ENCODE measurements around the gene RXRA. TPM values are rescaled to one million over a fixed set of nuclear protein-coding genes. Genes with fewer than 3 reads are reported as not detected.

Gene RXRA
- total and polyA plus RNA-seq, 2 of the 13 experiments (the other 11 are each of a cell fraction or from before 2014, with no cell fraction given): 18.9 to 29.2 TPM

DNA sequence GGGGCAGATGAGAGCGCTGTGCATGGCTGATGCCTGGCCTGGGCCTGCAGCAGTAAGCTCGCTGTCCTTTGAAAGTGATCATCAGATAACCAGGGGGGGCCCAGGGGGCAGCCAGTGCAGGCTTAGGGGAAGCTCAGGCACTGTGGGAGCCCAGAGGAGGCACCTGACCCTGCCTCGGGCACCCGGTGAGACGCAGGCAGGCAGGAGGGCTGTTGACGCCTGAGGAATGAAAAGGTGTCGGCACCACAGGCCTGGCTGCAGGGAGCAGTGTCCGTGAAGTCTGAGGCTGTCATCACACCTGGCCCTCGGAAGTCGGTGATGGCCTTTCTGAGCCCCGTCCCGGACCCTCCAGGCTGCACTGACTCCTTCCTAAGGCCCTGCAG lies 84.6 kb downstream of the RXRA start:
- Histone ChIP-seq H3K4me2 (ENCODE audit: low read depth, low read length) (no peak overlapping the region), H3K9ac (ENCODE audit: insufficient read depth, low read depth, low read length) (no peak overlapping the region), H3K27ac (ENCODE audit: extremely low read length, insufficient read depth, low read length) (no peak overlapping the region), H3K9me3 (ENCODE audit: low read length) (no peaks in the 10 kb centered on the region), H3K4me1 (ENCODE audit: insufficient read depth, low read length) (no peaks in the 10 kb centered on the region), H3K79me2 (ENCODE audit: insufficient read depth, low read length) (no peaks in the 10 kb centered on the region), H3K36me3 (replicated peaks in 1 of 2; ENCODE audit: control insufficient read depth in 1 of 2, insufficient read depth in 2 of 2, low read length in 2 of 2) (peaks cover 13 to 36% of the 10 kb centered on the region in 2 experiments; a peak in 3 of 5 replicates), H4K20me1 (ENCODE audit: insufficient read depth, low read length) (peaks cover 12% of the 10 kb centered on the region; the same call in 1 of the 2 replicates), H3K27me3 (ENCODE audit: control insufficient read depth in 1 of 2, insufficient read depth in 2 of 2, low read length in 2 of 2) (no peaks in the 10 kb centered on the region), H3K4me3 (replicated peaks in 1 of 3; ENCODE audit: insufficient read depth in 1 of 3, low read depth in 2 of 3, low read length in 3 of 3) (no peak overlapping the region), H2AFZ (ENCODE audit: low read length) (no peak overlapping the region)
- no peak for DNase-seq (ENCODE audit: low spot score)
- ChIA-PET POLR2A (no interaction called here), CTCF (ENCODE audit: low intra/inter-chr PET ratio, low total read pairs) (no interaction called here)
- 100% methylated on average over 5 of the region's 12 CpGs for WGBS (ENCODE audit: low lambda C conversion rate)
- no peak for ATAC-seq
- no peak for FAIRE-seq
- intact Hi-C loops (cut with micrococcal nuclease; ENCODE audit: unreplicated experiment): no loop called here
- TF ChIP-seq, protein P1, sequence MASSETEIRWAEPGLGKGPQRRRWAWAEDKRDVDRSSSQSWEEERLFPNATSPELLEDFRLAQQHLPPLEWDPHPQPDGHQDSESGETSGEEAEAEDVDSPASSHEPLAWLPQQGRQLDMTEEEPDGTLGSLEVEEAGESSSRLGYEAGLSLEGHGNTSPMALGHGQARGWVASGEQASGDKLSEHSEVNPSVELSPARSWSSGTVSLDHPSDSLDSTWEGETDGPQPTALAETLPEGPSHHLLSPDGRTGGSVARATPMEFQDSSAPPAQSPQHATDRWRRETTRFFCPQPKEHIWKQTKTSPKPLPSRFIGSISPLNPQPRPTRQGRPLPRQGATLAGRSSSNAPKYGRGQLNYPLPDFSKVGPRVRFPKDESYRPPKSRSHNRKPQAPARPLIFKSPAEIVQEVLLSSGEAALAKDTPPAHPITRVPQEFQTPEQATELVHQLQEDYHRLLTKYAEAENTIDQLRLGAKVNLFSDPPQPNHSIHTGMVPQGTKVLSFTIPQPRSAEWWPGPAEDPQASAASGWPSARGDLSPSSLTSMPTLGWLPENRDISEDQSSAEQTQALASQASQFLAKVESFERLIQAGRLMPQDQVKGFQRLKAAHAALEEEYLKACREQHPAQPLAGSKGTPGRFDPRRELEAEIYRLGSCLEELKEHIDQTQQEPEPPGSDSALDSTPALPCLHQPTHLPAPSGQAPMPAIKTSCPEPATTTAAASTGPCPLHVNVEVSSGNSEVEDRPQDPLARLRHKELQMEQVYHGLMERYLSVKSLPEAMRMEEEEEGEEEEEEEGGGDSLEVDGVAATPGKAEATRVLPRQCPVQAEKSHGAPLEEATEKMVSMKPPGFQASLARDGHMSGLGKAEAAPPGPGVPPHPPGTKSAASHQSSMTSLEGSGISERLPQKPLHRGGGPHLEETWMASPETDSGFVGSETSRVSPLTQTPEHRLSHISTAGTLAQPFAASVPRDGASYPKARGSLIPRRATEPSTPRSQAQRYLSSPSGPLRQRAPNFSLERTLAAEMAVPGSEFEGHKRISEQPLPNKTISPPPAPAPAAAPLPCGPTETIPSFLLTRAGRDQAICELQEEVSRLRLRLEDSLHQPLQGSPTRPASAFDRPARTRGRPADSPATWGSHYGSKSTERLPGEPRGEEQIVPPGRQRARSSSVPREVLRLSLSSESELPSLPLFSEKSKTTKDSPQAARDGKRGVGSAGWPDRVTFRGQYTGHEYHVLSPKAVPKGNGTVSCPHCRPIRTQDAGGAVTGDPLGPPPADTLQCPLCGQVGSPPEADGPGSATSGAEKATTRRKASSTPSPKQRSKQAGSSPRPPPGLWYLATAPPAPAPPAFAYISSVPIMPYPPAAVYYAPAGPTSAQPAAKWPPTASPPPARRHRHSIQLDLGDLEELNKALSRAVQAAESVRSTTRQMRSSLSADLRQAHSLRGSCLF (CRISPR knock-in tag; IDR thresholded peaks at IDR 0.05; ENCODE audit: borderline replicate concordance): no peak
- TF ChIP-seq HOXA9 (CRISPR knock-in tag; IDR thresholded peaks at IDR 0.05; ENCODE audit: borderline replicate concordance): no peak
- TF ChIP-seq SUZ12 (IDR thresholded peaks at IDR 0.05; ENCODE audit: low read depth, low read length): no peak
- no peak for TF ChIP-seq SMYD3 (CRISPR knock-in tag; IDR thresholded peaks at IDR 0.05)
- no peak for TF ChIP-seq RBM22 (optimal IDR thresholded peaks at IDR 0.05; ENCODE audit: low read length)
- TF ChIP-seq MLLT10 (CRISPR knock-in tag; IDR thresholded peaks at IDR 0.05): no peak
- in situ Hi-C loops (cut with HindIII; ENCODE audit: extremely low pct_ligation_motif_present, low pct_unique_long_range_greater_than_20kb): no loop called here
- BruUV-seq (replicated peaks): no TSS peak
